NCI-H446 (cell line): ENCODE measurements around the gene SLC10A2.

ENCODE experiments used
- DNase-seq, 2 experiments: peaks; one replicate each; lab custom pipeline; 2025; lab: John Stamatoyannopoulos, UW

The SLC10A2 gene

DNA sequence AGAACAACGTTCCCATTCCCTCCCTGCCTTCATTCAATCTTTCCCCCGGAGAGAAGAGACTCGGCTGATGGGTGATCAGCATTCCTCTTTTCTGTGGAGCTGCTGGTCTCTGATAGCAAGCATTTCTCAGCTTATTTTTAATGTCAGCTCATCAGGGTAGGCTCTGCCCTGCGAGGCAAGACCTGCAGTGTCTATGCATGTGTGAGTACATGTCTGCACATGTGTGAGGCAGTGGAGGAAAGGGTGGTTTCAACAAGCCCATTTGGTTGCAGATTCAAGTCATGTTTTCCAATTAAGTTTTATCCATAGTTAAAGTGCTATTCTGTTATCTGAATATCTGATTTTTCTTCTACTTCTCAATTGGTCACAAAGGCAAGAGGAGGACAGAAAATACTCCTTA is 19.5 kb downstream of the SLC10A2 start:
- DNase-seq, result no peak

DNA sequence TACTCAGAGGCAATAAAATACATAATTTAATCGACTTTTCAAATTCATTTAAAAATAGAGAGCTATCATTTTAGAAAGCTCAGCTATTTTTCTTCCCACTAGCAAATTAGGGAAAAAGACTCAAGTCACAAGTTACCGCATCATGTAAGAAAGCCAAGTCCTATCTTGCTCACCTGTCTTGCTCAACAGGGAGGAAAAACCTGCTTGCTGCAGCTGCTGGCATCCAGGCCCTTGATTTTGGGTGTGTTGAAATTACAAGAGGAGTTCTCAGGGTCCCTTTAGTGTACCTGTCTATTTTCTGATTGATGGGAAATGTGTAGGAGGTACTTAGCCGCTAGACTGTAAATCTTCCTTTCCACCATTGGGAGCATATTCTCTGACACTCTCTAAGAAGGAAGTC is 22.2 kb downstream of the SLC10A2 start:
- DNase-seq, result no peak

DNA sequence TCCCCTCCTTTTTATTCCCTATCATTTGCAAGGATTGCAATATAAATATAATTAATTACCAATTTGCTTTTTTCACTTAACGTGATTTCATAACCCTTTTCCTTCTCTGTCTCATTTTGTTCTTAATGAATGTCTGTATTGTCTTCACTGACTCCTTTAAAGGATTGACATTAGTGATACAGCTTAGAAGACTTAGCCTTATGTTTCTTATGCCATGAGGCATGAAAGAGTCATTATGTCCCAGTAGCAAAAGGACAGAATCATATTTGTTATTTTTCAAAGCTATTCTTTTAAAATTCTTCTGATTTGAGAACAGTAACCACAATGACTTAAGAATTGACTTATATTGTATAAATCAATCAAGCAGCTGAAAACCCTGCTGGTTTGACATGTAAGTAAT is 26.2 kb downstream of the SLC10A2 start:
- no peak for DNase-seq

DNA sequence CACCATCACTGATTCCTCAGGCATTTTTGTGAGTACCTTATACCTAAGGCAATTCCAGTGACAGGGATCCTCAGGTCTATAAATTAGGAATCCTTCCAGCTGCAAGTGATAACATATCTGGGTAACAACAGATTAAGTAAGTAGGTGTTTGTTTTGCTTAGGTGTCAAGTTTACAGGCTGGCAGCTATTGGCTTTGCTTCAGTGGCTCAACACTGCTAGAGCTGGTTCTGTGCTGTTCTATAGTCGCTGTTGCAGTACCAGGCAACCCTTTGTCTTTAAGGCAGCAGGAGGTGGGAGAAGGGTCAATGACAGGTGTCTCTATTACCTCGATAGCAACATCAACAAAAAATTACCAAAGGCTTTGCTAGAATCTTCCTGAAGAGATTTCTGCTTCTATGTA is 27.0 kb downstream of the SLC10A2 start:
- no peak for DNase-seq

DNA sequence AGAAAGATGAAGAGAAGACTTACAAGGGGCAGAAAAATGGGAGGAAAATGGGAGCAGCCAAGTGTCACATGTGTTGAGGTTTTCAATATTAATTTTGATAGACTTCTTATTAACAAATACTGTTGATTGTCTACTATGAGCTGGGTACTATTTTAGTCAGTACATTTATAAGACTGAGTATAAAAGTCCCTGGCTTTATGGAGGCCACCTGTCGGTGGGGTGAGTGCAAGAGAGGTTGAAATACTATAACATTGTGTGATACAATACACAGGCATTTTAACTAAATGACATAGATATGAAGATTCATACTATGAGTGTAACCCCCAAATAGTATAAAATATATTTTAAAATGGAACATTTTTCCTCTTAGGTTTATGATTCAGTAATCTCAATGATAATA is 29.9 kb downstream of the SLC10A2 start:
- DNase-seq, result no peak

DNA sequence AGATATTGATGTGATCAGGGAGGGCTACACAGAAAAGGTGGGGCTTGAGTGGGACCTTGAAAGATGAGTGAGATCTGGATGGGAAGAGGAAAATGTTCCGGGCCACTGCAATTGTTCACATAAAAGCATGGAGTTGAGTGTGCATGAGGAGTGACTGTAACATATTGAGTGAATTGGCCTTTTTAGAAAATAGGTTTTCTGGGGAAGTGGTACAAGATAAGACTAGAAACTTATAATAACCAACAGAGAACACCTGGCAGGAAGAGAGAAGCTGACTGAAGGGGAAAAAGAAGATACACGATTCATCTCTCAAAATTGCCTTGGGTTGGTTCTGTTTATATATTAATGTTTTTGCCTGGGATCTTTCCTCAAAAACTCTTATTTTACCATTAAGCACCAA is 32.2 kb downstream of the SLC10A2 start:
- DNase-seq, result no peak

DNA sequence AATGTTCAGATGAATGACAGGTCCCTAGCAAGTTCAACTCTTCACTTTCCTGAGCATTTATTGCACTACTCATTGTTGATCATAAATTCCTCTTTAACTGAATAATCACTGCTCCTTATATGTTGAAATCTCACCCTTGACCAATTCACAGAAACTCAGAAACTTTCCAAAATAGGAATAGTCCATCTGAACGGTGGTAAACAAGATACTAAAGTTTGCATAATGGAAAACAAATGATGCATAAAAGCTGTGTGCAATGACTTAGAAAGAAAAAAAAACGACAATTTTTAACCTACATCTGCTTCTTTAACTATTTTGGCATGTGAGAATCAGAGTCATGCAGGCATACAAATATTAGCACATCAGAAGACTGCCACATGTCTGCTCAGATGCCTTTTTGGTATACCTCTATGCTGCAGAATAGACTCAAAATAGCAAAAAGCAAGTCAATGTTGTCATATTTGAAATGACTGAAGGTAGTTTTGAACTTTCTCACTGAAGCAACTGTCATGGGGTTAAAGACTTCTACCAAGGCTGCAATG is 34.8 kb downstream of the SLC10A2 start:
- no peak for DNase-seq

DNA sequence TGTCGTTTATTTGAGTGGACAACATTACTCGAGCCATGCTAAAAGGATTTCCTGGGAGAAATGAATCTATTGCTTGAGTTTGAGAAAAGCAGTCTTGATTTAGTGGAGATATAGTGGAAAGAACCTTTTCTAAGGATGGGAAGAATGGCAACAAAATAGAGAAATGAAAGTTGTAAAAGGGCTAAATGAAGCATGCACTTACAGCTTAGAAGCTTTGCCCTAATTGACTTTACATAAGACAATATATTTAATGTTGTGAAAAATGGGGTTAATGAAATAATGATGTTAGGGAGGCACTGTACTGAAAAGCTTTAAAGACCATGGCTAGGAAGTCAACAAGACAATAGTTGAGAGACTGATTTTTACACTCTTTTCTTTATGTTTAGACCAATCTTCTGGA is 35.4 kb downstream of the SLC10A2 start:
- no peak for DNase-seq

DNA sequence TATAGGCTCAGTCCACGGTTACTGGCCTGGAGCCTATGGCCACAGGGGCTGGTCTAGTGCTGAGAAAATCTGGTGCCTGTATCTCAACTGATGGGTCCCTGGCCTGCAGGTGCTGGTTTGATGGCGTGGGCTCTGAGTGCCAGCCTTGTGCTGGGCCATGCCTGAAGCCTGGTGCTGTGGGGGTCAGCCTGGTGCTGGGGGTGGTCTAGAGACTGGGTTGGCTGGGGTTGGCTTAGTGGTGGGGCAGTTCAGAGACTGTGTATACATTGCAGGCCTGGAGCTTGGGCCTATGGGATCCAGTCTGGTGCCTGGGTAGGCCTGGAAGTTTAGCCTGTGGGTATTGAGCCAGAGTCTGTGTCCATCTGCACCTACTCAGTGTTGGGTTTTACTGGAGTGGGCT is 36.4 kb downstream of the SLC10A2 start:
- no peak for DNase-seq

DNA sequence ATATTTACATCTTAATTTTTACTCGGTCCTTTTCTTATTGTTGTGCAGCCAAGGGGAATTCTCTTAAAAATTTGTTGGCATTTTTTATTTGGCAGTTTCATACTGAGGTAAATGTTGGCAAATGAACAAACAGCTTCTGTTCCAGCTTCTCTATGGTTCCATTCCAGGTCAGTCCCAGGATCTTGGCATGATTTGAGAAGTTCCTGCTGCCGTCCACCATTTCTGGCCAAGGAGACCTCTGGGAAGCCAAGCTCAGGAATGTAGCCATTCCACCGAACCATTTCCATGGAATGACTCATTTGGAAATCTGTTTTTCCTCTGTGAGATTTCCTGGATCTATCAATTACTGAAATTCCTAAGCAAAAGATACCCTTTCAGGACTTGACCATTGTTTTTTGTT is 43.9 kb downstream of the SLC10A2 start:
- no peak for DNase-seq

DNA sequence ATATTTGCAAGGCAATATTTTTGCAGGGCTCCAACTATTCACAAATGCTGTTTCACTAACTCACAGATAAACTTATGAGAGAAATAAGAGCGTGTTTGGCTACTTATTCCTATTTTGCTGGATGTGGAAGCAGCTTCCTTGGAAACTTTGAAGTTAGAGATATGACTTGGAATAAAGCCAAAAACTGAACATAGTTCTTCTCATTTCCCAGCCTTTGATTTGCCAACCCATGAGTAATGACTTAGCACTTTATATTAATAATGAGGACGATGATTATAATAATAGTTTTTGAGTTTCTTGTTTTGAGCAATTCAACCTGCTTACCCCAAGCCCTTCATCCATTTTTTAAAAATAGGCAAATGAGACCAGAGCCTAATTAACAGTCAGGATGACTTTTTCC is 47.7 kb downstream of the SLC10A2 start:
- DNase-seq, result no peak

DNA sequence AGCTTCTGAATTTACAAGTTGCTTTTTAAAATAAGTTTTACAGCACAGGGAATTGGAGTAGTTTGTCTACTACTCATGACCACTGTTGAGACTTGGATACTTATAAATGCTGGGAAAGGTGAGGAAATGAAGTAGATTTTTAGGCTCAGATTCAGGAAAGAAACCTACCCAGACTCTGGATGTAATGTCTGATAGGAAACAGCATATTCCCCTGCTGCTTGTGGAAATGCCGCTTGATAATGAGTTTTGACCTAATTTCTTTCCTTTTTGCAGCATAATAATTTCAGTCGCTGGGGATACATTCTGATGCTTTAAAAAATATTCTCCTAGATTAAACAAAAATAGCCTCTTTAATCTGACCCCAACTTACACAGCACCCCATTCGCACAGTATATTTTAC is 53.6 kb downstream of the SLC10A2 start:
- DNase-seq, result no peak

DNA sequence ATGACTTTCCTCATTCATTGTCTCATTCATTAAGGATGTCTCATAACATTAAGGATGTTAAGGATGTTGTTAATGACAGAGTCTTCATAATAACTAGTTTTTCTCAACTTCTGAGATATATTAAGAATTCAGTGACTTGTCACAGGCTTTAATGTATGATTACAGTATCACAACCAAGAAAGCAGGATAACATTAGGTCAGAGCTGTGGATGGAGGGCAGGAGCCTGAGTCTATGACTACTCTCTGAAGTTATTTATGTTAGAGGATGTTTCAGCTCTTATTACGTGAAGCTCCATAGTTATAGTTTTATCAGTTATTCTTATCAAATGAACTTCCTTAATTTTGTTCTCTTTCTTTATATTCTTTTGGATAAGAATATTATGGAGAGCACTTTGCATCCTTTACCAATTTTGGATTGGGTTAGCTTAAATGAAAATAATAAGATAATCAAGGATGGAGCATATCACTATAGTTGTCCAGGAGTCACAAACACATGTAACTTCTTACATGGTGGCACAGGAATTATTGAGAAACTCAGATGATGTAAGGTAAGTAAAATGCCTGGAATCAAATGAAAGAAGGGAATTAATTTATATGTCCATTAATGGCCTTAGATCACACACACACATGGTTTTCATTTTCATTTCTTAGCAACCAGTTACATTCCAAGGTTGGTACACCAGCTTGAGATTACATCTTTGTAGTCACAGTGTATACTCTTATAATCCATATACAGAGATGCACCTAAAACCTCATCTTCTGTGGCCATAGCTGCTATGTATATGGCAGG is 57.0 kb downstream of the SLC10A2 start:
- no peak for DNase-seq

DNA sequence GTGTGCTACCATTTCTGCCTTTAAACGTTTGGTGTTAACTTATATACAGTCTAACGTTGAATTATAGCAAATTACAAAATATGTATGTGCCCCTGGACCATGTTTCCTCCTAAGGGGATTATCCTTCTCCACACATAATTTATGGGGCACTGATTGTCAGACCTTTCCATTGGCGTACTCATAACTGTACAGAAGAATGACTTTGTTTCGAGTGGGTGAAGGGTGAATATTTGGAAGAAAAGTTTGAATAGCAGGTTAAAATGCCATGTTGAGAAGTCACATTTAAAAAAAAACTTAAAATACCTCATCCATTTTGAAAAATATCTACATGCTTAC is 58.8 kb downstream of the SLC10A2 start:
- no peak for DNase-seq

DNA sequence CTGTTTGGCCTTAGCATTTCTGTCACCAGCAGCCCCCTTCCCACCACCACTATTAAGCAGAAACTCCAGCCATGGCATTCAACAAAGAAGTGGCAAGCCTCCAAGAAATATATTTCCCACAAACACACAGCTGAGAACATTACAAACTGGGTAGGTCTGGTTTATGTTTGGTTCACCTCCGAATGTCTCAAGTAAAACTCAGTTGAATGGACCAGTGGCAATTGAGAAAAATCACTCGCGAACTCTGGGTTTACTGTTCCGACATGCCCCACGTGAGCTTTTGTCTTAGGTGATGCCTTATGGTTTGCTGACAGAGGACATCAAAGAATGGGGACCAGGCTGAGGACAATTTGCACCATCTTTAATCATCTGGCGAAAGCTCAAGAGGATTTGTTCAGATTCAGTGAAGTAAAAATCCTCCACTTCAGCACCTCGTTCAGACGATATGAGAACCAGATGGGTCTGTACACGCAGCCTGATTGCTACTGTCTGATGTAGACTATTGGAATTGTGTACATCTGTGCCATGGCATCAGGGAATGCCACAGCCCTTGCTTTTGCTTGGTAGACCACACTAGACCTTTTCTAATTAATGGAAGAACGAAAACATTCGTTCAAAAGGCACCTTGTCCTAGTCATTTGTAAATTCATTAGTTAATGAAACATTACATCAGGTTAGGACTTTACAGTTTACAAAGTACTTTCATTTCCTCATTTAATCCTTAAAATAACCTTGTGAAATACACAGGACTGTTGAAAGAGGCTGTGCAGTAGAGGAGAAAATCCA is 59.4 kb downstream of the SLC10A2 start:
- no peak for DNase-seq

DNA sequence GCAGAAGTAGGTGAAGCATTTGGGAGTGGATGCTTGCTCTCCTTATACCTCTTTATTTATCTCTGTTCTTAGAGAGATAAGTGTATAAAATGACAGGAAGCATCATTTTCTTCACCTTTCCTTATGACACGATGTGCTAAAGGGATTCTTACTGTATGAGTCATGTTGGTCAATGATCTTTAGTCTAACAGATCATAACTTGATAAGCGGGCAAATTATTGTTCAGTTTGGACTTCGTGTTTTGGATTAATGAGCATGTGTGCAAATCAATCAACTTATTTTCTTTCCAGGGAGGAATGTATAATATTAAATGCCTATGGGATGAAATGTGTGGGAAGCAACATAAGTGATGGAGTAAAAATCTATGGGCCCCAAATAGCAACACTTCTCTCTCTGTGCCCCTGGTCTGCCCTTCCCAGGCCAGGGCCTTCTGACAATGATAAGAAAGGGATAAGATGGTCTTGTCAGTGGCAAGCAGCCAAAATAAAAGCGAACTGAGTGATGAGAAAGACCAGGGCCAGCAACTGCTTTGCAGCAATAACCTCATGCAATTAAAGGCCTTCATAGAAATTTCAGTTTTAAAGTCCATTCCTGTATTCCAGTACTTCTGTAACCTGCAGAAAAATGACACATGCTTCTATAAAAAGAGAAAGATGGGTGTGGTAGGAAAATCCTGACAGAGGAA is 61.4 kb downstream of the SLC10A2 start:
- no peak for DNase-seq

DNA sequence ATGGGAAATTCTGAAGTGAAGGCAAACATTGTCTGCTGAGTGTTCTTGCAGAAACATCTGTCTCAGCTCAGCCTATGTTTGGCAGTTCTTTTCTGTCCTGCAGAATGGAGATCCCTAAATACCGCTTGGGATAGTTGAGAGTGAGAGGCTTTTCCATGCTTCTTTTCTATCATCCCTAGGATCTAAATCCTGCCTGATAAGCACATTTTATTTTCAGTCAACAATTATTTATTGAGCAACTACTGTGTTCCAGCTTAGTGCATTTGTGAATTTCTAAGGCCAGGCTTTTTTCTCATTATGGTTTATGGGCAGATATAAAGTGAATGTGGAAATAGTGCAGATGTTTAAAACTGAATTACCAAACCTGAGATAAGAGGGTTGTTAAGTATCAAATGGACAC is 62.6 kb downstream of the SLC10A2 start:
- DNase-seq, result no peak

DNA sequence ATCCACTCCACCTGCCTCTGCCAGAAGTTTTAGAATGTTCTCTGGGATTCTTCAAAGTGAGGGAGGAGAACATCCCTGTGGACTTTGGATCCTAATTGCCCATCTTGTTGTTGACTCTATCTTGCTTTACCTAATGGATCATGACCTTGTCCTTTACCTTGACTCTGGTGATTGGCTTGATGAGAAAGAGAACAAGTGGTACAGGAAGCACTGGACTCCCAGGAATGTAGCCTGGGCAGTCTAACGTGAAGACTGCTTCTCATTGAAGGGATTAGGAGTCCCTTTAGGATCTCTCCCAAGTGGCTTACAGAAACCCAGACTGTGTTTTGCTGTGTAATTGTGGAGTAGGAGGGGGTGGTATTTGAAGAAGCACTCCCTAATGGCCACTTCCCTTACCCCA is 63.9 kb downstream of the SLC10A2 start:
- DNase-seq, result no peak

DNA sequence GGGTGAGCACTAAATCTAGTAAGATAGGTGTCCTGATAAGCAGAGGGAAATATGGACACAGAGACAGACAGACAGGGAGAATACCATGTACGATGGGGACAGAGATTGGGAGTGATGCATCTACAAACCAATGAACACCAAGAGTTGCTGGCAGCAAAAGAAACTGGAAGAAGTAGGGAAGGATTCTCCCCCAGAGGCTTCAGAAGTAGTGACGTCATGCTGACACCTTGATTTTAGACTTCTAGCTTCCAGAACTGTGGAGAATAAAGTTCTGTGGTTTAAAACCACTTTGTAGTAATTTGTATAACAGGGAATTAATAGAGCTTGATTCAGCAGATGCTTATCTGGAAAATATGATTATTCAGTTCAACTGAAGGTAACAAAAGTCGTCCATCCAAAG is 66.1 kb downstream of the SLC10A2 start:
- DNase-seq, result no peak

DNA sequence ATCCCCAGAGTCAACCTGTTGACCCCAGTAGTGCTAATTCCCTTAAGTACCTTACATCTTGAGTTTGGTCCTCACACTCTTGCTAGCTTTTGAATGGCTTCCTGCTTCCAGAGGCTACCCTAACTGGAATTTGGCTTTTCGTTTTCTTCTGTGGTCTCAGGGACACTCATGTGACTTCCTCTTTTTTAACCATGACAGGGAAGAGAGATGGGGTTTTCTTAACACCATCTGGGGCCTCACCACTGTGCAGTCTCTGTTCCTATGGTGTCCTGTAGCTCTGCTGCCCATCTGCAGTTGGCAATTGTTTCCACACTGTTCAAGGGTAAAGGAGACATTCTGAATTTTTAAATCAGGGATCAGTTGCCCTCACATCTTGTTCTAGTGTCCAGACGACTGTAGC is 66.7 kb downstream of the SLC10A2 start:
- no peak for DNase-seq
